ENCODE measurements around the gene FUT1. TPM values are rescaled to one million over a fixed set of nuclear protein-coding genes. Genes with fewer than 3 reads are reported as not detected.

Gene FUT1
- polyA plus RNA-seq, 1 donor (not counting 4 experiments of a cell fraction or from before 2014, with no cell fraction given): 3.7 TPM

DNA sequence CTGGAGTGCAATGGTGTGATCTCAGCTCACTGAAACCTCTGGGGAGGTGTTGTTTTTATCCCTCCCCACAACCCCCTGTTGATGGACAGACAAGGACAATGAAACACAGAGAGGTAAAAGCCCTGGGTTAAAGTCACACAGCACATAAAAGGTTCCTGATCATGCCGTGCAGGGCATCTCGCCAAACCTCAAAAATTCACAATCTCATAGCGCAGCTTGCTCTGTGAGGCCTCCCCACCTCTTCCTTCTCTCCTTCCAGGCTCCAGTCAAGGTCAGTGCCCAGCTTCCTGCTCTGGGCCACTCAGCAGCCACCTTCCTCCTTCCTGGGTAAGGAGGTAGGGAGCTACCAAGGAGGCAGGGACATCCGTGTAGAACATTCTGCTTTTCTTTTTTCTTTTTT is 54.4 kb downstream of the FUT1 start:
- FAIRE-seq: peak; percentile 34
- no peak overlapping the region for H3K4me3 ChIP-seq (ENCODE audit: control insufficient read depth in 2 of 3, extremely low read depth in 1 of 3, insufficient read depth in 2 of 3, low read depth in 1 of 3, low read length in 3 of 3)
- H2AFZ ChIP-seq (ENCODE audit: control insufficient read depth, low read length): no peak overlapping the region
- H3K9me1 ChIP-seq (ENCODE audit: control insufficient read depth, extremely low read depth, insufficient read depth, low read length): no peaks in the 10 kb centered on the region
- H3K9ac ChIP-seq (ENCODE audit: control insufficient read depth, extremely low read depth, insufficient read depth, low read length): no peak overlapping the region
- H3K79me2 ChIP-seq (ENCODE audit: control insufficient read depth, insufficient read depth, low read length): no peaks in the 10 kb centered on the region
- TF ChIP-seq, protein P1, sequence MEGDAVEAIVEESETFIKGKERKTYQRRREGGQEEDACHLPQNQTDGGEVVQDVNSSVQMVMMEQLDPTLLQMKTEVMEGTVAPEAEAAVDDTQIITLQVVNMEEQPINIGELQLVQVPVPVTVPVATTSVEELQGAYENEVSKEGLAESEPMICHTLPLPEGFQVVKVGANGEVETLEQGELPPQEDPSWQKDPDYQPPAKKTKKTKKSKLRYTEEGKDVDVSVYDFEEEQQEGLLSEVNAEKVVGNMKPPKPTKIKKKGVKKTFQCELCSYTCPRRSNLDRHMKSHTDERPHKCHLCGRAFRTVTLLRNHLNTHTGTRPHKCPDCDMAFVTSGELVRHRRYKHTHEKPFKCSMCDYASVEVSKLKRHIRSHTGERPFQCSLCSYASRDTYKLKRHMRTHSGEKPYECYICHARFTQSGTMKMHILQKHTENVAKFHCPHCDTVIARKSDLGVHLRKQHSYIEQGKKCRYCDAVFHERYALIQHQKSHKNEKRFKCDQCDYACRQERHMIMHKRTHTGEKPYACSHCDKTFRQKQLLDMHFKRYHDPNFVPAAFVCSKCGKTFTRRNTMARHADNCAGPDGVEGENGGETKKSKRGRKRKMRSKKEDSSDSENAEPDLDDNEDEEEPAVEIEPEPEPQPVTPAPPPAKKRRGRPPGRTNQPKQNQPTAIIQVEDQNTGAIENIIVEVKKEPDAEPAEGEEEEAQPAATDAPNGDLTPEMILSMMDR (optimal IDR thresholded peaks at IDR 0.05 in 1 of 3, IDR thresholded peaks at IDR 0.05 in 1 of 3, conservative IDR thresholded peaks at IDR 0.05 in 1 of 3; ENCODE audit: extremely low read depth in 1 of 3, insufficient read depth in 2 of 3, low read length in 3 of 3): no peak
- peaks cover 26% of the 10 kb centered on the region for H3K4me1 ChIP-seq (ENCODE audit: control insufficient read depth, extremely low read depth, insufficient read depth, low read length)
- DNase-seq (ENCODE audit: low read depth, low spot score): no peak
- H3K9me3 ChIP-seq (ENCODE audit: control insufficient read depth, low read depth, low read length): no peaks in the 10 kb centered on the region
- peaks cover 0 to 3% of the 10 kb centered on the region in 2 experiments for H3K36me3 ChIP-seq (ENCODE audit: control insufficient read depth in 2 of 2, extremely low read depth in 1 of 2, insufficient read depth in 2 of 2, low read length in 2 of 2)
- H3K27me3 ChIP-seq (ENCODE audit: control insufficient read depth, extremely low read depth, insufficient read depth, low read length): no peaks in the 10 kb centered on the region
- H3K4me2 ChIP-seq (ENCODE audit: control insufficient read depth, extremely low read depth, insufficient read depth, low read depth, low read length): no peak overlapping the region
- no peaks in the 10 kb centered on the region for H4K20me1 ChIP-seq (ENCODE audit: control insufficient read depth, extremely low read depth, insufficient read depth, low read length)
- dilution Hi-C loops (cut with MboI; ENCODE audit: extremely low pct_ligation_motif_present, low sequenced_read_pairs): no loop called here
- peak overlapping the region; percentile 26 for H3K27ac ChIP-seq (ENCODE audit: control insufficient read depth, insufficient read depth, low read length)

Small RNA genes lying within 50 kb of the gene (small RNA-seq; reads per million reads assigned to genes)
- gene RNU6-317P (ENCODE audit: insufficient read length in 3 of 3, low read depth in 3 of 3, low replicate concordance in 1 of 3): 0 reads per million in 3 experiments

Other genes starting within 250 kb of the FUT1 start
- 0.51 to 0.76 TPM (median 0.68 TPM) in 3 replicates for gene LMTK3, start 240.8 kb downstream of the FUT1 start, polyA plus RNA-seq
- 6.0 to 10.2 TPM (median 8.9 TPM) in 3 replicates for gene SULT2B1, start 200.5 kb downstream of the FUT1 start, polyA plus RNA-seq
- 0.08 TPM in 1 of 3 replicates, not detected in the others for gene SPACA4, start 145.9 kb downstream of the FUT1 start, polyA plus RNA-seq
- 0.06 to 0.31 TPM (median 0.17 TPM) in 3 replicates for gene FAM83E, start 137.6 kb downstream of the FUT1 start, polyA plus RNA-seq
- 1,010 to 1,534 TPM (median 1,015 TPM) in 3 replicates for gene RPL18, start 133.5 kb downstream of the FUT1 start, polyA plus RNA-seq
- gene SPHK2, start 133.1 kb downstream of the FUT1 start, polyA plus RNA-seq: 2.8 to 3.8 TPM (median 3.4 TPM) in 3 replicates
- 0.79 to 2.0 TPM (median 1.0 TPM) in 3 replicates for gene DBP, start 115.3 kb downstream of the FUT1 start, polyA plus RNA-seq
- gene CA11, start 106.5 kb downstream of the FUT1 start, polyA plus RNA-seq: 1.6 to 3.9 TPM (median 1.7 TPM) in 3 replicates
- 0.07 to 0.19 TPM (median 0.07 TPM) in 3 replicates for gene NTN5, start 79.6 kb downstream of the FUT1 start, polyA plus RNA-seq
- 2.3 to 4.0 TPM (median 3.7 TPM) in 3 replicates for gene FUT2, start 56.7 kb downstream of the FUT1 start, polyA plus RNA-seq
- 0.35 to 0.39 TPM (median 0.37 TPM) in 3 replicates for gene MAMSTR, start 32.9 kb downstream of the FUT1 start, polyA plus RNA-seq
- gene RASIP1, start 12.0 kb downstream of the FUT1 start, polyA plus RNA-seq: 2.2 to 4.8 TPM (median 2.3 TPM) in 3 replicates
- 0.28 to 0.75 TPM (median 0.63 TPM) in 3 replicates for gene IZUMO1, start 5.7 kb downstream of the FUT1 start, polyA plus RNA-seq
- not detected in 3 replicates for gene FGF21, start 2.9 kb upstream of the FUT1 start, polyA plus RNA-seq
- 19.0 to 27.3 TPM (median 20.4 TPM) in 3 replicates for gene BCAT2, start 58.4 kb upstream of the FUT1 start, polyA plus RNA-seq
- 0.92 to 1.2 TPM (median 1.0 TPM) in 3 replicates for gene HSD17B14, start 83.8 kb upstream of the FUT1 start, polyA plus RNA-seq
- gene PLEKHA4, start 116.0 kb upstream of the FUT1 start, polyA plus RNA-seq: 1.2 to 2.2 TPM (median 1.8 TPM) in 3 replicates
- gene PPP1R15A, start 119.8 kb upstream of the FUT1 start, polyA plus RNA-seq: 23.6 to 36.6 TPM (median 32.5 TPM) in 3 replicates
- not detected in 3 replicates for gene TULP2, start 146.1 kb upstream of the FUT1 start, polyA plus RNA-seq
- gene NUCB1, start 147.7 kb upstream of the FUT1 start, polyA plus RNA-seq: 44.3 to 65.1 TPM (median 59.2 TPM) in 3 replicates
- gene DHDH, start 181.1 kb upstream of the FUT1 start, polyA plus RNA-seq: 0.45 to 1.8 TPM (median 0.52 TPM) in 3 replicates
- gene BAX, start 202.2 kb upstream of the FUT1 start, polyA plus RNA-seq: 75.3 to 139 TPM (median 113 TPM) in 3 replicates
- 805 to 2,115 TPM (median 838 TPM) in 3 replicates for gene FTL, start 212.7 kb upstream of the FUT1 start, polyA plus RNA-seq
- 46.5 to 61.9 TPM (median 58.6 TPM) in 3 replicates for gene GYS1, start 240.7 kb upstream of the FUT1 start, polyA plus RNA-seq
- 126 to 162 TPM (median 141 TPM) in 3 replicates for gene RUVBL2, start 241.2 kb upstream of the FUT1 start, polyA plus RNA-seq